Breast epithelium (tissue), 4 donors: ENCODE data around the gene LTK. TPM values are rescaled to one million over a fixed set of nuclear protein-coding genes. Genes with fewer than 3 reads are reported as not detected.

ENCODE experiments used
- DNase-seq, 2 donors: peaks; one replicate each; pipeline ENCODE4 v3.0.0-alpha.2; 2019; ENCODE audit warnings: low spot score in 2 of 2
- H3K27ac ChIP-seq, 2 donors: fragments of 200-600 bp; sonication (generic) in 1 of 2; one replicate each; pipeline ENCODE4 v1.5.1; 2016 to 2019; ENCODE audit warnings: mild to moderate bottlenecking in 1 of 2
- H3K27me3 ChIP-seq, 2 donors: fragments of 200-600 bp; sonication (generic) in 1 of 2; one replicate each; pipeline versions ENCODE4 v1.5.1 to v1.6.0; 2017 to 2019; ENCODE audit warnings: control low read depth in 1 of 2, mild to moderate bottlenecking in 1 of 2
- H3K36me3 ChIP-seq: fragments of 200-600 bp; one replicate; pipeline ENCODE4 v1.5.1; 2019
- H3K4me1 ChIP-seq, 2 donors: fragments of 200-600 bp; sonication (generic); one replicate each; pipeline ENCODE4 v1.5.1; 2016 to 2019; ENCODE audit warnings: control low read depth in 1 of 2
- H3K4me3 ChIP-seq, 3 donors: fragments of 200-600 bp; sonication (generic); 1 replicate in 2 of 3; 2 replicates in 1 of 3; pipeline ENCODE4 v1.5.1; 2016 to 2019; ENCODE audit warnings: mild to moderate bottlenecking in 3 of 3, moderate library complexity in 2 of 3
- H3K9me3 ChIP-seq, 2 donors: fragments of 200-600 bp; sonication (generic) in 1 of 2; one replicate each; pipeline ENCODE4 v1.5.1; 2016 to 2019; ENCODE audit warnings: control low read depth in 1 of 2
- CTCF ChIP-seq, 3 donors: fragments of 450-650 bp; IDR thresholded peaks; one replicate each; pipeline ENCODE4 v1.5.1; 2016 to 2017; ENCODE audit warnings: antibody characterized with exemption in 3 of 3, mild to moderate bottlenecking in 3 of 3, moderate library complexity in 3 of 3
- POLR2A ChIP-seq: fragments of 450-650 bp; IDR thresholded peaks from one replicate; pipeline ENCODE4 v1.6.1; 2016; ENCODE audit warnings: antibody characterized with exemption, mild to moderate bottlenecking, moderate library complexity
- POLR2AphosphoS5 ChIP-seq, 3 donors: sonication (generic); formaldehyde crosslinking; IDR thresholded peaks; one replicate each; pipeline ENCODE4 v1.6.1; 2017; ENCODE audit warnings: antibody characterized with exemption in 3 of 3
- intact Hi-C: fragments of 100-400 bp; cut with DNase I; formaldehyde crosslinking; loops from one replicate; pipeline ENCODE4 v1.15.1; 2023; ENCODE audit warnings: low total_unique reads
- total RNA-seq, 3 donors: library from RNA; depleted of rRNA; stranded (reverse); fragments of >200 nt; gene quantifications; one replicate each; pipeline ENCODE4 v1.1.0, GENCODE V29; 2016

Gene LTK
- total RNA-seq, 3 donors from 2014 or later: 0.29 to 0.66 TPM; not detected in 1

DNA sequence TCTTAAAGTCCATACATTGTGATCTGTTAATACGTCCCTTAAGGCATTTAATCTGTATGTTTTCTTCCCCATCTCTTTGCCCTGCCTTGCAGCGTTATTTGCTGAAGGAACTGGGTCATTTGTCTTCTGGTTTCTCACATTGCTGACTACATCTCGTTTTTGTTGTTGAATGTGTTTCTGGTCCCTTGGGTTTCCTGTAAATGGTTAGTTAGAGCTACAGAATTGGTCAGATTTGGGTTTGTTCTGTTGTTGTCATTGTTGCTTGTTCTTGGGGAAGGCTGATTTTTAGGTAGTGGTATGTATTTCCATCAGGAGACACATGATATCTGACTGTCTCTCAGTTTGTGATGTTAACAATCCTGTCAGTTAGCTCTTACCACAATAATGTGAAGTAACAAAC is 46.9 kb downstream of the LTK start:
- no peaks in the 10 kb centered on the region for H3K9me3 ChIP-seq
- no peaks in the 10 kb centered on the region for H3K4me1 ChIP-seq
- H3K36me3 ChIP-seq: no peaks in the 10 kb centered on the region
- no peaks in the 10 kb centered on the region for H3K27me3 ChIP-seq
- intact Hi-C loops: no loop called here
- no peak overlapping the region for H3K4me3 ChIP-seq
- H3K27ac ChIP-seq: no peak overlapping the region
- DNase-seq: no peak
- TF ChIP-seq POLR2A (no peak), POLR2AphosphoS5 (IDR thresholded peaks at IDR 0.05) (no peak), CTCF (IDR thresholded peaks at IDR 0.05) (no peak)

DNA sequence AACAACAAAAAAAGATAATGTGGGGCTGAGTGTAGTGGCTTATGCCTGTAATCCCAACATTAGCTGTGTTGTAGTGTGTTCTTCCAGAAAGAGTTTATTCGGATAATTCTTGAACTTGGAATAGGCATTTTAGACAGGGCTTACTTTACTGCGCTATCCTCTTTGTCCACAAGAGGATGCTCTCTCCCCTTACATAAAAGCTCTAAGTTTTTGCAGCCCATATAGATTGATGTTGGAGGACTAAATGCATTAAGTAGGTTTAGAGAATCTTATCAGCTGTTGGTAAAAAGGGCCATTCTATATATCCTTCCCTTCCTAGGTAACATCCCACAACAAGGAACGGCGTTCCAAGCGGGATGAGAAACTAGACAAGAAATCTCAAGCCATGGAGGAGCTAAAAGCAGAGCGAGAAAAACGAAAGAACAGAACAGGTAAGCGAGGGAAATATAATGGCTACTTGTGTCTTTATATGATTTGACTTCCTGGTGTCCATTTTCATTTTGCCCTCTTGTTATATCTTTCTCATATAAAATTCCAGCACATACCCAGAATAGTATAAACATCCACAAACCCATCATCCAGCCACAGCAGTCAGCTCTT is 47.7 kb downstream of the LTK start:
- intact Hi-C loops: no loop called here
- no peaks in the 10 kb centered on the region for H3K36me3 ChIP-seq
- H3K4me1 ChIP-seq: no peaks in the 10 kb centered on the region
- H3K4me3 ChIP-seq: no peak overlapping the region
- H3K27ac ChIP-seq: no peak overlapping the region
- H3K27me3 ChIP-seq: no peaks in the 10 kb centered on the region
- no peak for DNase-seq
- H3K9me3 ChIP-seq: no peaks in the 10 kb centered on the region
- TF ChIP-seq CTCF (IDR thresholded peaks at IDR 0.05) (peak; percentile 25 to 75 (median 69)), POLR2A (no peak), POLR2AphosphoS5 (IDR thresholded peaks at IDR 0.05) (no peak)

GRCh38 chr15:41464889-41465580 is 48.6 kb downstream of the LTK start:
- no peak for TF ChIP-seq CTCF (IDR thresholded peaks at IDR 0.05)
- no peak for TF ChIP-seq POLR2AphosphoS5 (IDR thresholded peaks at IDR 0.05)
- TF ChIP-seq POLR2A: no peak
- Histone ChIP-seq H3K4me1 (no peaks in the 10 kb centered on the region), H3K27ac (no peak overlapping the region), H3K36me3 (no peaks in the 10 kb centered on the region), H3K9me3 (no peaks in the 10 kb centered on the region), H3K27me3 (no peaks in the 10 kb centered on the region), H3K4me3 (no peak overlapping the region)
- DNase-seq: no peak
- intact Hi-C loops: no loop called here

DNA sequence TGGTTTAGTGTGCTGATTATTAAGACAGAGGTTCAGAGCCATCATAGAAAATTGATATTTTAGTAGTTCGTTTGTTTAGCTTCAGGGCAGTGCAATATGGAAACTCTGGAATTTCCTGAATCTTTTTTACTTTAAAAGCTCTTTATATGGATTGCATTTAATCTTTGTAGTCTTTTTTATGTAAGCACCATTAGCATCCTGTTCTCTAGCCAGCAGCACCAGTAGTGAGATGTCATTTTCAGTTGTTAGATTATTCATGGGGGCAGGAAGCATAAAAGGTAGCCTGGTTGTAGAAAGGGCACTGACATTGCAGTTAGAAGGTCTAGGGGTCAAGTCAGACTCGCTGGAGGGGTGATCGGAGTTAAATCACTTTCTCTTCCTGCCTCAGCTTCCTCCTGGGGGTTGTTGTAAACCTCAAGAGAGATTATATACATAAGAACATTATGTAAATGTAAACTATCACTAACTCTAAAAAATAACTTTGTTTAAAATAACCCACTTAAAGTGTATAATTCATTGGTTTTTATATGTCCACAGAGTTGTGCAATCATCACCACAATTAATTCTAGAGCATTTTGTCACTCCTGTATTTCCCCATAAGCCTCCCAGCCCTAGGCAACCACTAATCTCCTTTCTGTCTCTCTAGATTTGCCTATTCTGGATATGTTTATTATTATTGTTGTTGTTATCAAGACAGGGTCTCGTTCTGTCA is 51.4 kb downstream of the LTK start:
- H3K36me3 ChIP-seq: peaks cover 5% of the 10 kb centered on the region
- H3K9me3 ChIP-seq: no peaks in the 10 kb centered on the region
- no peaks in the 10 kb centered on the region for H3K27me3 ChIP-seq
- no peak overlapping the region for H3K27ac ChIP-seq
- H3K4me3 ChIP-seq: no peak overlapping the region
- DNase-seq: no peak
- no peaks in the 10 kb centered on the region for H3K4me1 ChIP-seq
- intact Hi-C loops: no loop called here
- no peak for TF ChIP-seq POLR2AphosphoS5 (IDR thresholded peaks at IDR 0.05)
- TF ChIP-seq CTCF (IDR thresholded peaks at IDR 0.05): no peak
- no peak for TF ChIP-seq POLR2A

Other genes starting within 250 kb of the LTK start
- gene OIP5, start 181.2 kb downstream of the LTK start, total RNA-seq: under 1 TPM; 0.33 to 0.80 (median 0.44) TPM
- gene NUSAP1, start 180.9 kb downstream of the LTK start, total RNA-seq: 1 to 10 TPM; 5.0 to 8.2 (median 6.9) TPM
- gene NDUFAF1, start 111.3 kb downstream of the LTK start, total RNA-seq: 10 to 100 TPM in 2 of 3 donors, 1 to 10 TPM in 1; 6.9 to 19.9 (median 14.7) TPM
- gene RTF1, start 96.7 kb downstream of the LTK start, total RNA-seq: 10 to 100 TPM; 33.1 to 49.0 (median 34.2) TPM
- under 1 TPM in 1 of 3 donors, not detected in 2; 0.15 TPM for gene ITPKA, start 20.0 kb downstream of the LTK start, total RNA-seq
- gene RPAP1, start 30.4 kb upstream of the LTK start, total RNA-seq: 10 to 100 TPM; 22.7 to 28.2 (median 27.1) TPM
- gene TYRO3, start 45.4 kb upstream of the LTK start, total RNA-seq: 10 to 100 TPM in 1 of 3 donors, 1 to 10 TPM in 2; 6.9 to 36.8 (median 8.8) TPM
- 10 to 100 TPM; 37.8 to 70.2 (median 65.9) TPM for gene MGA, start 146.6 kb upstream of the LTK start, total RNA-seq